ENCODE measurements around the gene ACACB. TPM values are rescaled to one million over a fixed set of nuclear protein-coding genes. Genes with fewer than 3 reads are reported as not detected.

ACACB gene
- total RNA-seq, 1 donor from 2014 or later = 6.3 TPM

- ChIA-PET POLR2A (no interaction called here), CTCF (no interaction called here)
- H3K27me3 Mint-ChIP-seq = peaks cover 5% of the 10 kb centered on the region
- no peak for DNase-seq
- intact Hi-C loops (cut with micrococcal nuclease) = no loop called here
- H3K4me1 Mint-ChIP-seq = no peaks in the 10 kb centered on the region
- H3K4me3 Mint-ChIP-seq = no peak overlapping the region
- H3K27ac Mint-ChIP-seq = no peak overlapping the region
- H3K36me3 Mint-ChIP-seq (ENCODE audit: low read depth) = no peaks in the 10 kb centered on the region
- H3K9me3 Mint-ChIP-seq = peaks cover 2% of the 10 kb centered on the region
- TF ChIP-seq, protein P1, sequence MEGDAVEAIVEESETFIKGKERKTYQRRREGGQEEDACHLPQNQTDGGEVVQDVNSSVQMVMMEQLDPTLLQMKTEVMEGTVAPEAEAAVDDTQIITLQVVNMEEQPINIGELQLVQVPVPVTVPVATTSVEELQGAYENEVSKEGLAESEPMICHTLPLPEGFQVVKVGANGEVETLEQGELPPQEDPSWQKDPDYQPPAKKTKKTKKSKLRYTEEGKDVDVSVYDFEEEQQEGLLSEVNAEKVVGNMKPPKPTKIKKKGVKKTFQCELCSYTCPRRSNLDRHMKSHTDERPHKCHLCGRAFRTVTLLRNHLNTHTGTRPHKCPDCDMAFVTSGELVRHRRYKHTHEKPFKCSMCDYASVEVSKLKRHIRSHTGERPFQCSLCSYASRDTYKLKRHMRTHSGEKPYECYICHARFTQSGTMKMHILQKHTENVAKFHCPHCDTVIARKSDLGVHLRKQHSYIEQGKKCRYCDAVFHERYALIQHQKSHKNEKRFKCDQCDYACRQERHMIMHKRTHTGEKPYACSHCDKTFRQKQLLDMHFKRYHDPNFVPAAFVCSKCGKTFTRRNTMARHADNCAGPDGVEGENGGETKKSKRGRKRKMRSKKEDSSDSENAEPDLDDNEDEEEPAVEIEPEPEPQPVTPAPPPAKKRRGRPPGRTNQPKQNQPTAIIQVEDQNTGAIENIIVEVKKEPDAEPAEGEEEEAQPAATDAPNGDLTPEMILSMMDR (IDR thresholded peaks at IDR 0.05) = no peak
- no peak for ATAC-seq (ENCODE audit: low read depth)
Observed at GRCh38 chr12:109275173-109275572, 158.8 kb downstream of the ACACB start.

DNA sequence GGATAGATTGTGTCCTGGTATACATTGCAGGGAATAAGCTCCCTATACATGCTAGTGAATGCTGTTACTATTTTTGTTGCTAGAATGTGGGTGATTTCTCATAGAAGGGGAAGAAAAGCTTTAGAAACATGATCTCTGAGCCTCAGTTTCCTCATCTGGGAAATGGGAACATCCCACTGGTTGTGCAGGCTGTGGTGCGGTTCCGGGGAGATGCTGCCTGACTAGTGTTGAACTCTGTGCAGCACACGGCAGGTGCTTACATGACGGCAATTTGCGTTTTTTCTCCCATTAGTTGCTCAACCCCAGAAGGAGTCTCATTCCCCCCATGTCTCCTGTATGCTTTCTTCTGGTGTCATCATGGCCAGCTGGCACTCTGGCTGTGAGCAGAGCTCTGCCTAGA lies 159.8 kb downstream of the ACACB start:
- Mint-ChIP-seq H3K9me3 (no peaks in the 10 kb centered on the region), H3K36me3 (ENCODE audit: low read depth) (no peaks in the 10 kb centered on the region), H3K4me3 (no peak overlapping the region), H3K4me1 (no peaks in the 10 kb centered on the region), H3K27me3 (peaks cover 5% of the 10 kb centered on the region), H3K27ac (no peak overlapping the region)
- POLR2A ChIA-PET = no interaction called here
- ATAC-seq (ENCODE audit: low read depth) = no peak
- intact Hi-C loops (cut with micrococcal nuclease) = no loop called here
- TF ChIP-seq, protein P1 (IDR thresholded peaks at IDR 0.05) = no peak
- no peak for DNase-seq
- CTCF ChIA-PET = no interaction called here

DNA sequence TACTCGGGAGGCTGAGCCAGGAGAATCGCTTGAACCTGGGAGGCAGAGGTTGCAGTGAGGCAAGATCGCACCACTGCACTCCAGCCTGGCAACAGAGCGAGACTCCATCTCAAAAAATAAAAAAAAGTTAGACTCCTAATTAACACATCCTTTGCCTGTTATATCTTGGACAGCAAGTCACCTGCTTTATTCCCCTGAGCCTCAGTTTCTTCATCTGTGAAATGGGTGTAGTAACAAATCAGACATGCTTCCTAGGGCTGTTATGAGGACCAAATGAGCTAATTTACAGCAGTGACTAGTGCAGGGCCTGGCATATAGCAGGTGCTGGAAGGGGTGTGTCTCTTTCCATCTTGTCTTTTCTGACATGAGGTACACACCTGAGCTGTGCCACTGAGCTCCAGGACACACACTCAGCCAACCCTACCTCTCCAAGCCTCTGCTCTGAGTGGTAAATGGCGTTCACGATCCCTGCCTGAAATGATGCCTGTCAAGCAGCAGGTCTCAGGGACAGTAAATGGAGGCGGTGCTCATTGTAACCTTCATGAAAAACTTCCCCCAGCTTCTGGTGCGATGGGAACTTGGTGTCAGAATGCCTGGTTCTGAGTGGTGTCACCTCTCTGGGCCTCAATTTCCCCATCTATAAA lies 161.0 kb downstream of the ACACB start:
- no peak overlapping the region for H3K4me3 Mint-ChIP-seq
- H3K9me3 Mint-ChIP-seq = no peaks in the 10 kb centered on the region
- intact Hi-C loops (cut with micrococcal nuclease) = no loop called here
- H3K27me3 Mint-ChIP-seq = peaks cover 5% of the 10 kb centered on the region
- H3K36me3 Mint-ChIP-seq (ENCODE audit: low read depth) = no peaks in the 10 kb centered on the region
- ATAC-seq (ENCODE audit: low read depth) (no peak), DNase-seq (no peak)
- TF ChIP-seq, protein P1 (IDR thresholded peaks at IDR 0.05) = no peak
- H3K27ac Mint-ChIP-seq = no peak overlapping the region
- CTCF ChIA-PET = no interaction called here
- H3K4me1 Mint-ChIP-seq = no peaks in the 10 kb centered on the region
- POLR2A ChIA-PET = no interaction called here

GRCh38 chr12:109277899-109278762 lies 161.7 kb downstream of the ACACB start:
- Mint-ChIP-seq H3K9me3 (no peaks in the 10 kb centered on the region), H3K36me3 (ENCODE audit: low read depth) (no peaks in the 10 kb centered on the region), H3K27ac (no peak overlapping the region), H3K4me3 (no peak overlapping the region), H3K27me3 (peaks cover 4% of the 10 kb centered on the region), H3K4me1 (no peaks in the 10 kb centered on the region)
- DNase-seq (no peak), ATAC-seq (ENCODE audit: low read depth) (no peak)
- TF ChIP-seq, protein P1 (IDR thresholded peaks at IDR 0.05) = no peak
- ChIA-PET CTCF (no interaction called here), POLR2A (no interaction called here)
- intact Hi-C loops (cut with micrococcal nuclease) = no loop called here

DNA sequence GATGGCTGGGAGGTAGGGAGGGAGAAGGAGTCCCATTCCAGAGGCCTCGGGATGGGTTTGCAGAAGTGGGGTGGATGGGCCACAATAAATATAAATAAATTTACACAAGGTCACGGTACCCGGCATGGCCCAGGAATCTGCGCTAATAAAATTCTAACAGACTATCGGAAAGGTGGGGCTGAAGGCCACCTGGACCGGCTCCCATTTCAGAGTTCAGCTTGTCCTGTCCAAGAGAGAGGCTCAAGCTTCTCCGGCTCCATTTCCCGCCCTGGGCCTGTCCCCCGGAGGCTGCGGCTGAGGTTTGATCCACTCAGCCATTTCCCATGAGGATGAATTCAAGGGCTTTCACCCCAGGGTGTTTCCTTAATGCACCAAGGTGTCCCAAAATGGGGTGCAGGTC lies 162.5 kb downstream of the ACACB start:
- H3K36me3 Mint-ChIP-seq (ENCODE audit: low read depth) = no peaks in the 10 kb centered on the region
- TF ChIP-seq, protein P1 (IDR thresholded peaks at IDR 0.05) = no peak
- no peak for ATAC-seq (ENCODE audit: low read depth)
- H3K27me3 Mint-ChIP-seq = peaks cover 4% of the 10 kb centered on the region
- CTCF ChIA-PET = no interaction called here
- no peak overlapping the region for H3K4me3 Mint-ChIP-seq
- H3K9me3 Mint-ChIP-seq = no peaks in the 10 kb centered on the region
- DNase-seq = no peak
- POLR2A ChIA-PET = no interaction called here
- H3K27ac Mint-ChIP-seq = no peak overlapping the region
- H3K4me1 Mint-ChIP-seq = no peaks in the 10 kb centered on the region
- intact Hi-C loops (cut with micrococcal nuclease) = no loop called here
